Astrocyte (in vitro differentiated cells and primary cell): ENCODE measurements around the gene SLC35F4. TPM values are rescaled to one million over a fixed set of nuclear protein-coding genes. Genes with fewer than 3 reads are reported as not detected.

Experiments
- DNase-seq: peaks from one replicate; pipeline ENCODE4 v3.0.0-alpha.2; 2010; ENCODE audit warnings: low read depth
- FAIRE-seq: peaks from 2 replicates; lab custom pipeline; 2011; peaks lifted over from hg19 to GRCh38; lab: Jason Lieb, UNC
- H2AFZ ChIP-seq: 2 replicates; pipeline ENCODE4 v1.6.0; 2012; ENCODE audit warnings: low read depth, low read length, inconsistent platforms
- H3K27ac ChIP-seq: 2 replicates; pipeline ENCODE4 v1.5.1; 2011; ENCODE audit warnings: low read depth, low read length, inconsistent platforms
- H3K27me3 ChIP-seq: 2 replicates; pipeline ENCODE4 v1.6.0; 2011; ENCODE audit warnings: low read length, inconsistent platforms; ENCODE audit not compliant: insufficient read depth
- H3K36me3 ChIP-seq: 2 replicates; pipeline ENCODE4 v1.5.1; 2011; ENCODE audit warnings: low read length, inconsistent platforms; ENCODE audit not compliant: insufficient read depth
- H3K4me1 ChIP-seq: 2 replicates; pipeline ENCODE4 v1.5.1; 2011; ENCODE audit warnings: low read length, inconsistent platforms; ENCODE audit not compliant: insufficient read depth
- H3K4me2 ChIP-seq: 2 replicates; pipeline ENCODE4 v1.6.0; 2012; ENCODE audit warnings: low read length, inconsistent platforms
- H3K4me3 ChIP-seq: 2 replicates; pipeline ENCODE4 v1.5.1; 2011; ENCODE audit warnings: low read depth, mild to moderate bottlenecking, low read length, inconsistent platforms; ENCODE audit not compliant: insufficient read depth
- H3K79me2 ChIP-seq: 2 replicates; pipeline ENCODE4 v1.6.0; 2012; ENCODE audit warnings: mild to moderate bottlenecking, low read length, inconsistent platforms; ENCODE audit not compliant: insufficient read depth
- H3K9ac ChIP-seq: 2 replicates; pipeline ENCODE4 v1.6.0; 2012; ENCODE audit warnings: mild to moderate bottlenecking, low read length, inconsistent platforms
- H3K9me3 ChIP-seq: 2 replicates; pipeline ENCODE4 v1.5.1; 2012; ENCODE audit warnings: low read depth, mild to moderate bottlenecking, low read length, inconsistent platforms; ENCODE audit not compliant: insufficient read depth
- H4K20me1 ChIP-seq: 2 replicates; pipeline ENCODE4 v1.6.0; 2012; ENCODE audit warnings: low read length, inconsistent platforms; ENCODE audit not compliant: insufficient read depth
- H3K27ac Mint-ChIP-seq: one replicate; pipeline ENCODE4 v1.8.0; 2021; ENCODE audit warnings: mild to moderate bottlenecking, mixed read lengths; ENCODE audit not compliant: unreplicated experiment
- H3K27me3 Mint-ChIP-seq: one replicate; pipeline ENCODE4 v1.8.0; 2021; ENCODE audit warnings: low read depth, mixed read lengths; ENCODE audit not compliant: unreplicated experiment
- H3K36me3 Mint-ChIP-seq: one replicate; pipeline ENCODE4 v1.8.0; 2021; ENCODE audit warnings: low read depth, mixed read lengths; ENCODE audit not compliant: unreplicated experiment
- H3K4me1 Mint-ChIP-seq: one replicate; pipeline ENCODE4 v1.8.0; 2021; ENCODE audit warnings: low read depth, mixed read lengths; ENCODE audit not compliant: unreplicated experiment
- H3K4me3 Mint-ChIP-seq: one replicate; pipeline ENCODE4 v1.8.0; 2021; ENCODE audit warnings: mild to moderate bottlenecking, moderate library complexity, mixed read lengths; ENCODE audit not compliant: unreplicated experiment
- H3K9me3 Mint-ChIP-seq: one replicate; pipeline ENCODE4 v1.8.0; 2021; ENCODE audit warnings: mild to moderate bottlenecking, mixed read lengths; ENCODE audit not compliant: unreplicated experiment
- CTCF ChIP-seq: IDR thresholded peaks from 2 replicates; pipeline ENCODE4 v1.5.1; 2011; ENCODE audit warnings: low read depth, mild to moderate bottlenecking, inconsistent platforms, low read length, moderate library complexity; ENCODE audit not compliant: insufficient read depth
- EZH2 ChIP-seq: IDR thresholded peaks from 2 replicates; pipeline ENCODE4 v1.6.1; 2012; ENCODE audit warnings: mild to moderate bottlenecking, low read length, inconsistent platforms; ENCODE audit not compliant: insufficient read depth
- total RNA-seq: library from RNA; stranded (reverse); gene quantifications from 2 replicates; pipeline ENCODE4 v1.2.1, GENCODE V29; 2021

The SLC35F4 gene
- total RNA-seq, 1 donor from 2014 or later = not detected

- FAIRE-seq = no peak
- H3K4me1 ChIP-seq = no peaks in the 10 kb centered on the region
- H4K20me1 ChIP-seq = no peaks in the 10 kb centered on the region
- no peak overlapping the region for H3K9ac ChIP-seq
- Mint-ChIP-seq H3K36me3 (no peaks in the 10 kb centered on the region), H3K27me3 (peaks cover 8% of the 10 kb centered on the region), H3K4me1 (peaks cover 3% of the 10 kb centered on the region), H3K27ac (no peak overlapping the region), H3K9me3 (no peaks in the 10 kb centered on the region), H3K4me3 (no peak overlapping the region)
- no peaks in the 10 kb centered on the region for H3K79me2 ChIP-seq
- TF ChIP-seq EZH2 = no peak
- no peak for TF ChIP-seq CTCF
- no peaks in the 10 kb centered on the region for H3K9me3 ChIP-seq
- no peak overlapping the region for H3K4me2 ChIP-seq
- no peak overlapping the region for H3K4me3 ChIP-seq
- H3K27me3 ChIP-seq = no peaks in the 10 kb centered on the region
- H3K36me3 ChIP-seq = no peaks in the 10 kb centered on the region
- no peak overlapping the region for H2AFZ ChIP-seq
- no peak overlapping the region for H3K27ac ChIP-seq
- no peak for DNase-seq
These were observed 228.0 kb downstream of the SLC35F4 start for GRCh38 chr14:57637901-57638300.

- Histone ChIP-seq H3K9ac (no peak overlapping the region), H3K4me3 (no peak overlapping the region), H3K27me3 (no peaks in the 10 kb centered on the region), H4K20me1 (no peaks in the 10 kb centered on the region), H3K27ac (no peak overlapping the region), H3K36me3 (no peaks in the 10 kb centered on the region), H3K9me3 (no peaks in the 10 kb centered on the region), H2AFZ (no peak overlapping the region), H3K4me1 (no peaks in the 10 kb centered on the region), H3K4me2 (no peak overlapping the region), H3K79me2 (no peaks in the 10 kb centered on the region)
- Mint-ChIP-seq H3K9me3 (no peaks in the 10 kb centered on the region), H3K4me1 (no peaks in the 10 kb centered on the region), H3K27ac (no peak overlapping the region), H3K36me3 (no peaks in the 10 kb centered on the region), H3K27me3 (peaks cover 8% of the 10 kb centered on the region), H3K4me3 (no peak overlapping the region)
- TF ChIP-seq EZH2 (no peak), CTCF (no peak)
- DNase-seq (no peak), FAIRE-seq (no peak)
These were observed 231.6 kb downstream of the SLC35F4 start for GRCh38 chr14:57634335-57634734.

GRCh38 chr14:57632649-57633048 lies 233.2 kb downstream of the SLC35F4 start:
- Histone ChIP-seq H3K36me3 (no peaks in the 10 kb centered on the region), H3K4me1 (no peaks in the 10 kb centered on the region), H2AFZ (no peak overlapping the region), H3K4me2 (no peak overlapping the region), H3K9ac (no peak overlapping the region), H3K27me3 (no peaks in the 10 kb centered on the region), H3K27ac (no peak overlapping the region), H3K79me2 (no peaks in the 10 kb centered on the region), H3K9me3 (no peaks in the 10 kb centered on the region), H3K4me3 (no peak overlapping the region), H4K20me1 (no peaks in the 10 kb centered on the region)
- Mint-ChIP-seq H3K4me3 (no peak overlapping the region), H3K27me3 (peaks cover 8% of the 10 kb centered on the region), H3K9me3 (no peaks in the 10 kb centered on the region), H3K4me1 (no peaks in the 10 kb centered on the region), H3K27ac (no peak overlapping the region), H3K36me3 (no peaks in the 10 kb centered on the region)
- DNase-seq (no peak), FAIRE-seq (no peak)
- TF ChIP-seq EZH2 (no peak), CTCF (no peak)
